Stimulated activated CD8-positive, alpha-beta memory T cell treated with anti-CD3 and anti-CD28 coated beads, Interleukin-15, amount 100 ng/mL, for 48 hours (primary cell): ENCODE data around the gene ANKS6.

Experiments
- DNase-seq, 2 donors: peaks; one replicate each; pipeline ENCODE4 v3.0.0-alpha.2; 2020; ENCODE audit warnings: low read depth in 2 of 2

ANKS6 gene

DNA sequence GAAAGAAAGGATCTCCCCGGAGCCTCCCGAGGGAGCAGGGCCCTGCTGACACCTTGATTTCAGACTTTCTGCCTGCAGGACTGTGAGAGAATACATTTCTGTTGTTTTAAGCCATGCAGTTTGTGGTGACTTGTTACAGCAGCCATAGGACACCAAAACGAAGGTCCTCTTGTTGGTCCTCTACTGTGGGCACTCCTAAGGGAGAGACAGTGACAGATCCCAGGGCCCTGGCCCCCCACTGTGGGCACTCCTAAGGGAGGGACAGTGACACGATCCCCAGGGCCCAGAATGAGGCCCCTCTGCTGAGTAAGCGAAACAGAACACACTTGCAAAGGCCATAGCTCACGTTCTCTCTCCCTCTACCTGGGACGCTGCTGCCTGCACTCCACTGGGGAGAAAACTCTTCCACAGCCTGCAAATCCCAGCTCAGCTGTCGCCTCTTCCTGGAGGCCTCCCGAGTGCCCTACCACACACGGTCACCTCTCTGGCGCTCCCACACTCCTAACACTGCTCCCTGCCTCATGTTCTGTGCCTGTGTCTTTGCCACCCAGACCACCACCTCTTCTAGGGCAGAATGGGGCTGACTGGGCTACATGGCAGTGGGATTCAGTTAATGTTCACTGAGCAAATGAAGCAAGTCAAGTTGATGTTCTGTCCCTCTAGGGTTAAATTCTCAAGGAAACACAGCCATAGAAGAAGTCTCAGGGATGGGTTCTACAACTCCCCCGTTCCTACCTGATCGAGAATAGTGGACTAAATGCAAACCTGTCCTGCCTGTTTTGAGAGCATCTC lies 23.8 kb downstream of the ANKS6 start:
- no peak for DNase-seq

- DNase-seq, result no peak
These were observed 25.0 kb downstream of the ANKS6 start for GRCh38 chr9:98771209-98771874.

- no peak for DNase-seq
These were observed 25.6 kb downstream of the ANKS6 start for GRCh38 chr9:98770717-98771116.

GRCh38 chr9:98768344-98768743 lies 28.0 kb downstream of the ANKS6 start:
- DNase-seq, result no peak

DNA sequence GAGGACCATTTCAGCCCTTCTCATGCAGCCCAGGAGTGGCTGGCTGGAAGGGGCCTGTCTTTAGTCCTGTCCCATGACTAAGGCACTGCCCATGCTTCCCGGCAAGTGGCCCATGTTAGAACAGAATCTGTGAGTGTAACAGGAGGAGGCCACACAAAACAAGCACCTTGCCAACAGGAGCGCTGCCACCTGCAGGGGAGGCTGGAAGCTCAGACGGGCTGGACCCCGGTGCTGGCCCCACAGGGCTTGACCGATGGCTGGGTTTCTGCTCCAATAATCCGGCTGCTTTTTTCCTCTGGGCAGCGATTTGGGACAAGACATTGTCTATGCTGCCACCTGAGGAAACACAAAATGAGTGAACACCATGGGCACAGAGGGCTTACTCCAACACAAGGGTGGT lies 28.4 kb downstream of the ANKS6 start:
- no peak for DNase-seq

GRCh38 chr9:98767196-98767595 lies 29.2 kb downstream of the ANKS6 start:
- DNase-seq, result no peak

DNA sequence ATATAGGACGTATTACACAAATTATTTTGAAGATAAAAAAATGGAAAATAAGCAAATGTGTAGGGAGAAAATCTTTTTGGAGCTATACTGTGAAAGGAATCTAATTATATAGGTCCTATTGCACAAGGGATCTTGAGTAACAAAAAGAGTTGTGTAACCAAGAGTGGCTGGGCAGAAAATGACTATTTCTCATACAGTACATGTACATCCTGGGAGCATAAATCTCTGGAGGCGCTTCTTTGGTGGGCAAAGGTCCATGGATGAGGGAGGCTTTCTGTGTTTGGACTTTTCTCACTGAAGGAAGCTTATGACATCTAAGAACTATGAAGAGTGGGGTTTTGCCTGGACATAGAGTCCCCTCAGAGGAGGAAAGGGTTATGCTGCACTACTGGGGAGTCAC lies 29.8 kb downstream of the ANKS6 start:
- DNase-seq, result no peak

DNA sequence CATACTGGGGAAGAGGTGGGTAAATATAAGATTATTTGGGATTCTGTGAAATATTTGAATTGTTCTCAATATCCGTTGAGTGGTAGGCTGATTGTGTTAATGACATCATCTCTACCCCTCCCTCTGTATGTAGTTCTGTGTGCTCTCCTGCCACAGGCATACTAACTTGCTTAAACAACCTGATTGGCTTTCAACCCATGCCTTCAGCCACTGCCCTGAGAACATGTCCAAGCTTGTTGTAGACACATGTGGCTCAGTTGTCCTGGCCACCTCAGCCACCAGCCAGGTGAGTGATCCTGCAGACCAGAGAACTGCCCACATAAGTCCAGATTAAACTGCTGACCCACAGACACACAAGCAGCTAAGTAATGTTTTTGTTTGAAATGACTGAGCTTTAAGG lies 31.1 kb downstream of the ANKS6 start:
- DNase-seq, result no peak

- DNase-seq, result no peak
These were observed 32.2 kb downstream of the ANKS6 start for GRCh38 chr9:98763986-98764745.

GRCh38 chr9:98760231-98760630 lies 36.1 kb downstream of the ANKS6 start:
- no peak for DNase-seq

DNA sequence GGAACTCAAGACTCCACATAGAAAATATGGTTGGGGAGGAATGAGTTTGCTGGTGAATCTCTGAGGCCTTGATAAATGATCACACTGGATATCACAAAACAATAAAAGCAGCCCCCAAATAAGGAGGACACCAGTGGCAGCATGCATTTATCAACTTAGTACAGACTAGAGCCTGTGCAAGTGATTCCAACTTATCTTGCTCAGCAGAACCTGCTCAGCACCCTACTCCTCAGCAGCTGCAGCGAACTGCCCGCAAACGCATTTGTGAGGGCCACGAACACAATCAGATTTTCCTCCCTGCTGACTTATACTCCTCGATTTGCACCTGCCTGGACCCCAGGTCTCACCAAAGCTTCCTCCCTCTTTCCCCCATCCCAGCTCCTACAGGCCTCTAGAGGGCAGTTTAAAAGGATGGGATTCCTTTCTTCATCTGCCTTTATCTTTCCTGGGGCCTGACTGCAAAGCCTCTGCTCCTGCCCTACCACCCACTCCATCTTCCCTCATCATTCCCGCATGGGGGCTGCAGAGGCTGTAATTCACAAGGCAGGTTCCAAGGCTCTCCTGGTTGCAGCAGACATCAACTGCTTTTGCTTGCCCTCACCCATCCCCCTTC lies 41.2 kb downstream of the ANKS6 start:
- no peak for DNase-seq

DNA sequence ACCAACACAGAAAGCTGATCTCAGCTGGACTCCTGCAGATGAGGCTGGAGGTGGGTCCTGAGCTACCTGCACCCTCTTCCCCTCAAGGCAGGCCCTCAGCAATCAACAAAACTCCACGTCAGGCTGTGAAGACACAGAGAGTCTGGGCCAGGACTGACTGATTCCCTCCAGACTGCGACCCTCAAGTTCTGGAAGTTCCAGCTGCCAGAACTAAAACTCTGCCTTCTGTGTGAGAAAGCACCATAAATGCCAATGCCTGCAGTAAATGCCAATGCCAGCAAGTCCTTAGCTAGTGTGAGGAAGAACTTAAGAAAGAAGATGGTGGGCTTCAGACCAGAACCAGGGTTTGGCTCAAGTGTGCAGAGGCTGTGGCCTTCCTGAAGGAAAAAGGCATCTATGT lies 45.1 kb downstream of the ANKS6 start:
- DNase-seq, result no peak

DNA sequence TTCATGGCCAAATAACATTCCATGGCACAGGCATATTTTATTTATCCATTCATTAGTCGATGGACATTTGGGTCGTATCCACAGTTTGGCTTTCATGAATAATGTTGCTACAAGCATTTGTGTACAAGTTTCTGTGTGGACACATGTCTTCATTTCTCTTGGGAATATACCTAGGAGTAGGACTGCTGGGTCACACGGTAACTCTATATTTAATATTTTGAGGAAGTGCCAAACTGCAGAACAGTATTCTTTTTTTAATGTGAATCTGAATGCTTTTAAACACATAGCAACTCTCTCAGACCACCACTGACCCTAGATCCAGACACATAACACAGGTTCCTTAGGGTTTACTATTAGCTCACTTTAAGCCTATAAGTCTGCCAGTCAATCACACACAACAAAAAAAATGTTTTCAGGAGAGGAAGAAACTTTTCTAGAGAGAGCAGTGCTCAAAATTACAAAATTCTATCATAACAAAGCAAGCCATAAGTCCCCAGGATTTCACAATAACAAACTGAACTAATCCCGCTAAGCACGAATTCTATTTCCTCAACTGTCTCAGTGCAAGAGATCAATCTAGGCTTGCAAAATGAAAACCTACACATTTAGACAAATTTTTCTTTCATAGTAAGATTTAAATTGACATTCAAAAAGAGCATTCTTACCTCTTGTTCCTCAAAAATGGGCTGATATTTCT lies 45.8 kb downstream of the ANKS6 start:
- DNase-seq, result no peak

DNA sequence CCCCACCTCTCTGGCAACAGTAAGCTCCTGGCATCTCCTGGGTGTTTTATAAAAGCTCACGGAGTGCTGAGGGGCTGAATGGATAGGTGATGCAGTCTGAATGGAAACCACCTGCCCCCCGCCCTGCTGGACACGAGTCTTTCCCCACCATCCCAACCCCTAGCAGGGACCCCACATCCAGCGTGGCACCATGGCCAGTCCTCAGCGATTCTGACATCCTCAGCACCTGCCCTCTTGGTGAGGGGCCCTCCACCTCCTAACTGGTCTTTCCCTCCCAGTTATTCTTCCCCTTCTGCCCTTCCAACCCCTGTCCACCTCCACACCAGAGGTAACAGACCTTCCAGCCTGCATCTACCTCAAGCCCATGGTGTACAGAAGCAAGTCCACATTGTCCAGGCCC lies 48.9 kb downstream of the ANKS6 start:
- DNase-seq, result no peak

GRCh38 chr9:98745470-98745869 lies 50.9 kb downstream of the ANKS6 start:
- no peak for DNase-seq

GRCh38 chr9:98743818-98744611 lies 52.3 kb downstream of the ANKS6 start:
- DNase-seq, result no peak

DNA sequence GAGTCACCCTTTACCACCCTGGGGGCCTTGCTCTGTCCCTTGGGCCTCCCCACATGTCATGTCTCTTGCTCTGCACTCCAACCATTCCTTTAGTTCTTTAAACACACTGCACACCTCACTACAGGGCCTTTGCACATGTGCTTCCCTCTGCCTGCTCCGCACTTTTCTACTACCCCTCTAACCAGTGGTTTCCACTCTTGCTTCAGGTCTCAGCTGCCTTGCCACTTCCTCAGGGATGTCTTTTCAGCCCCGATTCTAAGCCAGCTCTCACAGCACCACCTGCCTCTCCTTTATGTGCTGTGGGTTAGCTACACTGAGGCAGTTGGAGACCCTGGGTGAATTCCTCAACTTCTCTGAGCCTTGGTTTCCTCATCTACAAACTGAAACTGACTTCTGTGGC lies 53.0 kb downstream of the ANKS6 start:
- DNase-seq, result no peak

- no peak for DNase-seq
These were observed 53.8 kb downstream of the ANKS6 start for GRCh38 chr9:98742325-98743280.

DNA sequence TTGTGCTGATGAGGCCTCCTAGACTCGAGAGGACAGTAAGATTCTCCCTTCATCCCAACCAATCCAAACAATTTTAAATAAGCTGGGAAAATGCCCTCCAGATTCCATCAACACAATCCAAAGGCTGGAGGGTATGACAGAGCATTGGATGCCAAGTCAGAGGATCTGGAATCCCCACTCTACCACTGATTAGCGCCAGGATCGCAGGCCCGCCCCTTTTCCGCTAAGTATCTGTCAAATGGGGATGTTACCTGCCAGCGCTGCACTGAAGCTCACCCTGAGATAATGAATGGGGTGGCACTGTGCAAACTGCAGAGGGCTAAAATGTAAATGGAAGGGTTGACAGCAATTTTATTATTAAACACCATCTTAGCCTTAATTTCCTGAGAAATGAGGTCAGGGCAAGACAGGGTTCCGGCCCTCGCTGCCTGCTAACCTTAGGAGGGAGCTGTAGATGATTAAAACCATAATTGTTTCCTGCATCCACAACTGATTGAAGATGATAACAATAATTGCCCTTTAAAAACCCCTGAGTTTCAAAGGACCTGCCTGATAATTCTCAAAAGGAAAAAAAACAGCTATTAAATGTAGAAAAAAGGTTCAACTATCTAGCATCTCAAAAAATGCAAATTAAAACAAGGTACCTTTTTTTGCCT lies 56.0 kb downstream of the ANKS6 start:
- no peak for DNase-seq
